Bone marrow (tissue), 2 donors: ENCODE measurements around the gene STIM1.
A peak's percentile ranks its signal among the peaks of the same experiment; 100 is the strongest.
"Not testable (repeated sequence)": the region's sequence is repeated elsewhere in the genome, so short reads cannot be mapped to it uniquely, and the experiment has no call there.

Experiments used
- DNase-seq, 2 donors: peaks; one replicate each; lab custom pipeline; 2025; lab: John Stamatoyannopoulos, UW

STIM1 gene

GRCh38 chr11:4026389-4026788 lies 170.9 kb downstream of the STIM1 start:
- no peak for DNase-seq

- no peak for DNase-seq
Observed at GRCh38 chr11:4027746-4028145, 172.3 kb downstream of the STIM1 start.

GRCh38 chr11:4030197-4030596 lies 174.7 kb downstream of the STIM1 start:
- DNase-seq = no peak

- no peak for DNase-seq
Observed at GRCh38 chr11:4032097-4032496, 176.6 kb downstream of the STIM1 start.

- no peak for DNase-seq
Observed at GRCh38 chr11:4035985-4036384, 180.5 kb downstream of the STIM1 start.

- no peak for DNase-seq
Observed at GRCh38 chr11:4039011-4039410, 183.5 kb downstream of the STIM1 start.

- DNase-seq = no peak
Observed at GRCh38 chr11:4040461-4040860, 185.0 kb downstream of the STIM1 start.

- no peak for DNase-seq
Observed at GRCh38 chr11:4041731-4042391, 186.4 kb downstream of the STIM1 start.

GRCh38 chr11:4044976-4045646 lies 189.6 kb downstream of the STIM1 start:
- DNase-seq = no peak

- no peak for DNase-seq
Observed at GRCh38 chr11:4048340-4048739, 192.9 kb downstream of the STIM1 start.

GRCh38 chr11:4049006-4049405 lies 193.5 kb downstream of the STIM1 start:
- DNase-seq = no peak

GRCh38 chr11:4050138-4050537 lies 194.7 kb downstream of the STIM1 start:
- DNase-seq = no peak

GRCh38 chr11:4053200-4053599 lies 197.7 kb downstream of the STIM1 start:
- DNase-seq = not testable (repeated sequence)

- DNase-seq = no peak
Observed at GRCh38 chr11:4054643-4055042, 199.2 kb downstream of the STIM1 start.

- no peak for DNase-seq
Observed at GRCh38 chr11:4059424-4059823, 204.0 kb downstream of the STIM1 start.

GRCh38 chr11:4060182-4060923 lies 204.9 kb downstream of the STIM1 start:
- DNase-seq = no peak

GRCh38 chr11:4061700-4062099 lies 206.2 kb downstream of the STIM1 start:
- DNase-seq = no peak

GRCh38 chr11:4063348-4063747 lies 207.9 kb downstream of the STIM1 start:
- DNase-seq = no peak

GRCh38 chr11:4064278-4064955 lies 209.0 kb downstream of the STIM1 start:
- DNase-seq = no peak

GRCh38 chr11:4065086-4065485 lies 209.6 kb downstream of the STIM1 start:
- no peak for DNase-seq

- no peak for DNase-seq
Observed at GRCh38 chr11:4065601-4066377, 210.3 kb downstream of the STIM1 start.

GRCh38 chr11:4066910-4067309 lies 211.4 kb downstream of the STIM1 start:
- peak in 1 of 2 donors; percentile 39 for DNase-seq
